ENCODE measurements around the gene RHPN2.
A peak's percentile ranks its signal among the peaks of the same experiment; 100 is the strongest.
"Not testable (repeated sequence)": the region's sequence is repeated elsewhere in the genome, so short reads cannot be mapped to it uniquely, and the experiment has no call there.

Gene RHPN2

DNA sequence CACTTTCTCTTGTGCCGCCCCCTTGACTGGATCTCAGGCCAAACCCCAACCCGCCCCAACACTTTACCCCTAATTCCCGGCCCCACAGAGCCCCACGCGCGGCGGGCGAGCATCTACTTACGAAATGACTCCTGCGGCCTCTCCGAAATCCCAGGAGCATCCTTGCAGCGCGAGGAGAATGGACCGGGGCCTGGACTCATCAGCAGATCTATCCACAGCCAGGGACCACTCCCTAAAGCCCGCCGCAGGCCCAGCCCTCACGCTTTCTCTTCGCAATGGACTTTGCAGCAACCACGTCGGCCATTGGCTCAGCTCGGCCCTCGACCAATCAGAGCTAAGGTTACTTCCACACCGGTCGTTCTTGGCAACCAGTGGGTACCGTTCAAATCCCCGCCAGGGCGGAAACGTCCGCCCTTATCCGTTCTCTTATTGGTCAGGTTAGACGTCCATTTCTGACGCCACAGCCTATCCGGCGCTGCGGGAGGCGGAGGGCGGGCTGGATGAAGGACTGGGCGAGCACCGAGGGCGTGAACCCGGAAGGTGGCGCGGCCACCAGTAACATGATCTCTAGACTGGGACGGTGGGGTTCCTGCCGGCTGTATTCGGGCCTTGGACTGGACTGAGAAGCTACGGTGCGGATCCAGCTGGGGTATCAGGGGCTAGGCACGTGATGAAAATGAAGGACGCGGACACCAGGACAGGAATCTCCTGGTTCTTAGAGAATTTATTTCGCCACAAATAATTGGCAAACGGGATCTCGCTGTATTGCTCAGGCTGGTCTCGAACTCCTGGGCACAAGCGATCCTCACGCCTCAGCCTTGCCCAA is 92.8 kb downstream of the RHPN2 start, which contains the start of the genes CEP89 and FAAP24:
Gene CEP89 (minus strand): TSS at position 244 of the 826 bp plus-strand sequence. CDS start 84 bp downstream, at position 160.
Gene FAAP24 (plus strand): TSS at position 528 of the 826 bp plus-strand sequence. CDS start 955 bp downstream, outside the sequence.
- peak; percentile 99 to 100 for DNase-seq

DNA sequence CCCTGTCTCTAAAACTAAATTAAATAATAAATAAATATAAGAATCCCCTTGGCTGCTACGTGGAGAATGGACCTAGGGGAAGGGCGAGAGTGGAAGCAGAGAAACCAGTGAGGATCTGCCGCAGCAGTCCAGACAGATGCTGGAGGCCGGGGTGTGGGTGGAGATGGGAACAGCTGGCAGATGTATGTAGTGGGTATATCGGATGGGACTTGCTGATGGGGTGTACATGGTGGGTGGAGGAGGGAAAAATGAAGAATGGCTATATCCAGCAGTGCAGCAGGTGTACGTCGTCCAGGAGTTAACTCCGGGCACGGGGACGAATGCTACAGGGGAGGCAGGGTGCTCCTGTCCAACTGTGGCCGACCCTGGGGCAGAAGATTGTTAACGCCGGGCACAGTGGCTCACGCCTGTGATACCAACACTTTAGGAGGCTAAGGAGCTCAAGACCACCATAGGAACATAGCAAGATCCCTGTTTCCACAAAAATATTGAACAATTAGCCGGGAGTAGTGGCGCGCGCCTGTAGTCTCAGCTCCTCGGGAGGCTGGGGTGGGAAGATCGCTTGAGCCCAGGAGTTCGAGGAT is 93.6 kb downstream of the RHPN2 start:
- no peak for DNase-seq

DNA sequence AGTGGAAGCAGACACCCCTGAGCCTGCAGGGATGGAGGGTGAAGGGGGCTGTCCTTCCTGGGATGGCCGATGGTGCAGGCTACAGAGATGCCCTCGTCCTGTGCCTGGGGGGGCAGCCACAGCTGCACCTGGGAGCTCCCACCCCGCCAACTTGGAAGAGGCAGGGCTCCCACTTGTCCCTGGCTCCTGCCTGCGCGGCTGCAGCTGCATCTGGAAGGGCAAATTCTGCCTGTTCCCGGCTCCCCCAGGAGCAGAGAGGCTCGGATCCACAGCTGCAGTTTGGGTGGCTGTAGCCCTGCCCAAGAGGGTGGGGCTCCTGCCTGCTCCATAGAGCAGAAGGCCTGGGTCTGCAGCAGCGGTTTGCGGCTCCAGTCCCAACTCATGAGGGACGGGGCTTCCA is 95.1 kb downstream of the RHPN2 start:
- DNase-seq: no peak

DNA sequence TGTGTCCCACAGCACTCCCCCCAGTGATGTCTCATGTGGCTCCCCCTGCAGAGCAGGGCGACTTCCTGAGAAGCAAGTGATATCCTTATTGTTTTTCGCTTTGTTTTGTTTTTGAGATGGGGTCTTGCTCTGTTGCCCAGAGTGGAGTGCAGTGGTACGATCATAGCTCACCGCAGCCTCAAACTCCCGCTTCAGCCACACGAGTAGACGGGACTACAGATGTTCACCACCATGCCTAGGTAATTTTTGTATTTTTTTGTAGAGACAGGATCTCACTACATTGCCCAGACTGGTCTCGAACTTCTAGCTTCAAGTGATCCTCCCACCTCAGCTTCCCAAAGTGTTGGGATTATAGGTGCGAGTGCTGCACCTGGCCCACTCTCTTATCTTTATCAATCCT is 97.9 kb downstream of the RHPN2 start:
- DNase-seq: no peak

DNA sequence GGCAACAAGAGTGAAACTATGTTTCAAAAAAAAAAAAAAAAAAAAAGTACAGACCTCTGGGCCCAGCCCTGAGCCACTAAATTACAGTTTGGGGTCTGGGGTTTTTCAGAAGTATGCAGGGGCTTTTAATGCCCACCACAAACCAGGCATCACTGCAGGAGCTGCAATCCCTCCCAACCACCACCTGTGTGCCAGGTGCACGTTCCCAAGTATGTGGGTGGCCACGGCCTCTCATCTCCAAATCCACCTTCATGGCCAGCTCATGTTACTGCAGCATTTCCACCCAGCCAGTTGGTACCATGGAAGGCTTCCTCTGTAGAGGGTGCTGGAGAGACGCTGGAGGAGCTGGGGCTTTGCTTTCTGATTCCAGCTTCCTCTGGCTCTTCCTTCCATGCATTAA is 119.4 kb downstream of the RHPN2 start:
- DNase-seq: no peak

DNA sequence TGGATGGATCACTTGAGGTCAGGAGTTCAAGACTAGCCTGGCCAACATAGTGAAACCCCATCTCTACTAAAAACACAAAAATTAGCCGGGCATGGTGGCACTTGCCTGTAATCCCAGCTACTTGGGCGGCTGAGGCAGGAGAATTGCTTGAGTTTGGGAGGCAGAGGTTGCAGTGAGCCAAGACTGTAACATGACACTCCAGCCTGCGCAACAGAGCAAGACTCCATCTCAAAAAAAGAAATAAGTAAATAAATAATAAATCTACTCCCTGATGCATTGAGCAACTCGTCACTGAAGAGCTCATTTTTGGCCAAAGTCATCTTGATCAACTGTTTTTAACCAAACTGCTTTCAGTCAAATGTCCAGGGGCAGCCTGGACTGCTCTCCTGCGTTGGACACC is 123.4 kb downstream of the RHPN2 start:
- not testable (repeated sequence) for DNase-seq

DNA sequence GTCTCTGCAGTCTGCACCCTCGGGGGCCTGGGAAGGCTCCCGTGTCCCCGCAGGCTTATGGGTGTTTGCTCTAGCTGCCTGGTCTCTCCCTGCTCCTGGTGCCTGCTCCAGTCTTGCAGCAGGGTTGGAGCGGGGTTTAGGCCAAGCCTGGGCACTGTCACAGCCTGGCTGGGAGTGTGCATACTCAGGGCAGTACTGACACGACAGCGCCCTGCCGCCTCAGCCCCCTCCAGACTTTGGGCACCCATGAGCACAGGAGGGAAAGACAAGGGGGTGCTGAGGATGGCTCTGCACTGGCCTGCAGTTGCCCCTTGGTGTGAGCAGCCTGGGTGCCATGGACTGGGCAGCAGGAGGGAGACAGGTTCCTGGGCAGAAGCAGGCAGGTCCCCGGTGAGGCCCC is 128.6 kb downstream of the RHPN2 start:
- DNase-seq: no peak

DNA sequence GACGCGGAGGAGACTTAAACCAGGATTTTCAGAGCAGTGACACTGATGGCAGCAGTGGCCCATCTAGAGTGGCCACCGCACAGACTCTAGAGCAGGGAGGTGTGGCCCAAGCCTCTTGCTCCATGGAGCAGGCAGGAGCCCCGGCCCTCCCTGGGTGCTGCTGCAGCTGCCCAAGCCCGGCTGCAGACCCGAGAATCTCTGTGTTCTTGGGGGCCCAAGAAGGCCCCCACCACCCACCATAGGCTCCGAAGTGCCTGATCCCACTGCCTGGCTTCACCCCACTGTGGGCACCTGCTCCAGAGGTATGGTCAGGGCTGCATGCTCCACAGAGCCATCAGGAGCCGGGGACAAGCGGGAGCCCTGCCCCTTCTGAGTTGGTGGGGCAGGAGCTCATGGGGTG is 129.1 kb downstream of the RHPN2 start:
- no peak for DNase-seq

DNA sequence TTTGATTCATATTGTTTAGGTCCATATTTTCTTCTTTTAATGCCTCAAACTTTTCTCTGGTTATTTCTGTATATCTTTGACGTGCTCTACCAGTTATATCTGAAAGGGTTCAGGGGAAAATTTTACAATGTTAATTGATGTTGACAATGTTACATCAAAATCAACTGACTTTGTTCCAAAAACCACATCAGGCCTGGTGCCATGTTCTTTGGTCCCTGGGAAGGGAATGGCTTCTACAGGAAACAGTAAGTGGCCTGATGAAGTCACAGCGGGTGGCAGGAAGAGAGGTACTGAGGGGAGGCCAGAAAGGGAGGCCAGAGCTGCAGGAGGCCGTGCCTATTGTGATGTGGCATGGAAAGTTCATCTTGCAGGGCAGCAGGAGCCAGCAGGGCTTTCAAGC is 131.1 kb downstream of the RHPN2 start:
- no peak for DNase-seq

DNA sequence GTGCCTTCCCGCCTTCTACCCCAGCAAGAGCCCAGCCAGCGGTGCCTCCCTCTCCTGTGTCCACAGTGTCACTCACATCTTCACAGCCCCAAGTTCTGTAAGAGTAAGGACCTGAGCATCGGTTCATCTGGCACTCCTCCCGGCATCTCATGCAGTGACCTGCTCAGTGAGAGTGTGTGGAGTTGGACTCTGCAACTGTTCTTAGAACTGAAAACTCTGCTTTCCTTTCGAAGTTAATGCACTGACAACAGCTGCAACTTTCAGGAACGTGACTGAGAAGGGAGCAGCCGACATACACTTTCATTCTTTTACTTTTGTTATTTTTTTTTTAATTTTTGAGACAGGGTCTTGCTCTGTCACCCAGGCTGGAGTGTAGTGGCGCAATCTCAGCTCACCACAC is 134.1 kb downstream of the RHPN2 start:
- DNase-seq: no peak

DNA sequence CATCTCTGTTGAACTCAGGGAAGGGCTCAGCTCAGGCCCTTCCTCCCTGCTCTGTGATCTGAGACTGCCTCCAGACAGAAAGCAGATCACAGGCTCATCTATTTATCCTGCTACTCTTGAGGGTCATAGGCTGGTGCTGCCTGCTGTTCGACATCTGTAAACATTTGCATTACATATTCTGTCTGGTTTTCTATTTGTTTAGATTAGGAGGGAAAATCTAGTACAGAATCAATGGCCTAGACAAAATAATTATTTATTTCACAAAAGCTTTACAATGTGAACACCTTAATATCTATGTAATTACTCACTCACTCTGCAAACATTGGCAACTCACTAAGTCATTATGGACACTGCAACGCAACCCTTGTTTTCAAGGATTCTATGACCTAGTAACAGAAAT is 135.9 kb downstream of the RHPN2 start:
- no peak for DNase-seq

Data from NCI-H1930 (cell line).